ENCODE results near the gene ANAPC10. TPM values are rescaled to one million over a fixed set of nuclear protein-coding genes. Genes with fewer than 3 reads are reported as not detected.

Gene ANAPC10
- total and polyA plus RNA-seq, 2 experiments from 2014 or later: 20.1 to 26.9 TPM

DNA sequence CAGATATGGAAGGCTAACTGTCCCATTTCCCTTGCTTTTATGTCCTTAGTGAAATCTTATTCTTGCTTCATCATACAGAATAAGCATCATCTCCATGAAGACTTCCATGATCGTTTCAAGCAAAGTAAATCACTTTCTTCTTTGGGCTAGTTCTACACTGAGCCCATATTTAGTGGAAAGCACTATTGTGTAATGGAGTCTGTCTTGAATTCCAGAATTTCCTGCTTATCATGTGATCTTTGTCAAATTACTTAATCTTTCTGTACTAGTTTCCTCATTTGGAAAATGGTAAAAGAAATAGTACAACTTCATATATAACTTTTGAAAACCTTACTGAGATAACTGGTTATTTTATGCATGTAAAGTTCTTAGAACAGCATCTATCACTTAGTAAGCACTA is 7.6 kb downstream of the ANAPC10 start:
- H3K36me3 ChIP-seq: peaks cover 20% of the 10 kb centered on the region
- DNase-seq (ENCODE audit: low read depth in 1 of 2, low spot score in 1 of 2): peak in 1 of 2 donors; percentile 15
- TF ChIP-seq, protein P1, sequence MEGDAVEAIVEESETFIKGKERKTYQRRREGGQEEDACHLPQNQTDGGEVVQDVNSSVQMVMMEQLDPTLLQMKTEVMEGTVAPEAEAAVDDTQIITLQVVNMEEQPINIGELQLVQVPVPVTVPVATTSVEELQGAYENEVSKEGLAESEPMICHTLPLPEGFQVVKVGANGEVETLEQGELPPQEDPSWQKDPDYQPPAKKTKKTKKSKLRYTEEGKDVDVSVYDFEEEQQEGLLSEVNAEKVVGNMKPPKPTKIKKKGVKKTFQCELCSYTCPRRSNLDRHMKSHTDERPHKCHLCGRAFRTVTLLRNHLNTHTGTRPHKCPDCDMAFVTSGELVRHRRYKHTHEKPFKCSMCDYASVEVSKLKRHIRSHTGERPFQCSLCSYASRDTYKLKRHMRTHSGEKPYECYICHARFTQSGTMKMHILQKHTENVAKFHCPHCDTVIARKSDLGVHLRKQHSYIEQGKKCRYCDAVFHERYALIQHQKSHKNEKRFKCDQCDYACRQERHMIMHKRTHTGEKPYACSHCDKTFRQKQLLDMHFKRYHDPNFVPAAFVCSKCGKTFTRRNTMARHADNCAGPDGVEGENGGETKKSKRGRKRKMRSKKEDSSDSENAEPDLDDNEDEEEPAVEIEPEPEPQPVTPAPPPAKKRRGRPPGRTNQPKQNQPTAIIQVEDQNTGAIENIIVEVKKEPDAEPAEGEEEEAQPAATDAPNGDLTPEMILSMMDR (IDR thresholded peaks at IDR 0.05; ENCODE audit: low read depth, low read length): no peak
- no peaks in the 10 kb centered on the region for H3K4me1 ChIP-seq (ENCODE audit: low read depth)
- H3K27ac ChIP-seq: no peak overlapping the region
- no peak overlapping the region for H3K4me3 ChIP-seq
- H3K9me3 ChIP-seq (ENCODE audit: low read depth): no peaks in the 10 kb centered on the region
- no peaks in the 10 kb centered on the region for H3K27me3 ChIP-seq

DNA sequence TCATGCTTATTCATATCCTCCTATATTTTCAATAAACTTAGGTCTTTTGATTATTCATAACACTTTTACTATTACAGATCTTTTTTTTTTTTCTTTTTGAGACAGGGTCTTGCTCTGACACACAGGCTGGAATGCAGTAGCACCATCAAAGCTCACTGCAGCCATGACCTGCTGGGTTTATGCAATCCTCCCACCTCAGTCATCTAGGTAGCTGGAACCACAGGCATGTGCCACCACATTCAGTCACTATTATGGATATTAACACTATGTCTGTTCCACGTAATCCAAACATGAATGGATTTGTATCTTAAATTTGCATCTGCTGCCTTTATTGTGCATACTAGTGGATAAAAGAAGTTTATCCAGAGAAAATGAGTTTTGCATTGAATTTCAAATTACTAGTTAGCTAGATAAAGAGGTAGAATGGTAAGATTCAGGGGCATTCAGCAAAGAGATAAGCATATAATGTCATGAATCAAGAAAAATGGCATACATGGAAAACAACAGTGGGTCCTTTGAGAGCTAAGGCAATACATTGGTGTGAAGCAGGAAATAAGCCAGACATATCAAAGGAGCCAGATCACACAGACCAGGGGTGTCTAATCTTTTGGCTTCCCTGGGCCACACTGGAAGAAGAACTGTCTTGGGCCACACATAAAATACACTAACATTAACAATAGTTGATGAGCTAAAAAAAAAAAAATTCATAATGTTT is 13.9 kb downstream of the ANAPC10 start:
- Histone ChIP-seq H3K27ac (no peak overlapping the region), H3K36me3 (peaks cover 4% of the 10 kb centered on the region)

DNA sequence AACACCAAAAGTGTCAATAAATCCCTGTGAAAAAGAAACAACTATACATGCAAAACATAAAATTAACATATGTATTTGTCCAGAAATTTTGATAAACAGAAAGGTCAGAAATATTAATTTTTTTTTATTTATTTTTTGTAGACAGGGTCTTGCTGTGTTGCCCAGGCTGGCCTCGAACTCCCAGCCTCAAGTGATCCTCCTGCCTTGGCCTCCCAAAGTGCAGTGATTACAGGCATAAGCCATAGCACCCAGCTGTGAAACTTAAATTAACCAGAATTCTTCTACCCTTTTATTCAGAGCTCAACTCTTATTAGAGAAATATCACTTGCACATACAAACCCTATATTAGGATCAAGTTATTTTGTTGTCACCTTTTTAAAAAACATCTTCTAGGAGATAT is 16.2 kb downstream of the ANAPC10 start:
- Histone ChIP-seq H3K4me1 (ENCODE audit: low read depth) (no peaks in the 10 kb centered on the region), H3K9me3 (ENCODE audit: low read depth) (no peaks in the 10 kb centered on the region), H3K36me3 (peaks cover 4% of the 10 kb centered on the region), H3K27me3 (no peaks in the 10 kb centered on the region), H3K27ac (no peak overlapping the region), H3K4me3 (no peak overlapping the region)
- no peak for DNase-seq (ENCODE audit: low read depth in 1 of 2, low spot score in 1 of 2)
- TF ChIP-seq, protein P1 (IDR thresholded peaks at IDR 0.05; ENCODE audit: low read depth, low read length): no peak

More for the DNA sequence above, 13.9 kb downstream of the ANAPC10 start:
- Histone ChIP-seq H3K27me3 (no peaks in the 10 kb centered on the region), H3K4me1 (ENCODE audit: low read depth) (no peaks in the 10 kb centered on the region), H3K9me3 (ENCODE audit: low read depth) (no peaks in the 10 kb centered on the region), H3K4me3 (no peak overlapping the region)
- no peak for DNase-seq (ENCODE audit: low read depth in 1 of 2, low spot score in 1 of 2)
- TF ChIP-seq, protein P1 (IDR thresholded peaks at IDR 0.05; ENCODE audit: low read depth, low read length): no peak

DNA sequence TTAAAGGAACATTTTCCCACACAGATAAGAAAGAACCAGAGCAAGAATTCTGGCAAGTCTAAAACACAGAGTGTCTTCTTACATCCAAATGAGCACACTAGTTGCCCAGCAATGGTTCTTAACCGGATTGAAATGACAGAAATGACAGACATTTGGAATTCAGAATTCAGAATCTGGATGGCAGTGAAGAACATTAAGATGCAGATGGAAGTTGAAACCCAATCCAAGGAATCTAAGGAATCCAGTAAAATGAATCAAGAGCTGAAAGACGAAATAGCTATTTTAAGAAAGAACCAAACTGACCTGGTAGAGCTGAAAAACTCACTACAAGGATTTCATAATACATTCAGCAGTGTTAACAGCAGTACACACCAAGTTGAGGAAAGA is 21.5 kb downstream of the ANAPC10 start:
- Histone ChIP-seq H3K27ac (no peak overlapping the region), H3K4me1 (ENCODE audit: low read depth) (no peaks in the 10 kb centered on the region), H3K27me3 (no peaks in the 10 kb centered on the region), H3K36me3 (peaks cover 2% of the 10 kb centered on the region), H3K4me3 (no peak overlapping the region), H3K9me3 (ENCODE audit: low read depth) (no peaks in the 10 kb centered on the region)
- TF ChIP-seq, protein P1 (IDR thresholded peaks at IDR 0.05; ENCODE audit: low read depth, low read length): no peak
- DNase-seq (ENCODE audit: low read depth in 1 of 2, low spot score in 1 of 2): no peak

DNA sequence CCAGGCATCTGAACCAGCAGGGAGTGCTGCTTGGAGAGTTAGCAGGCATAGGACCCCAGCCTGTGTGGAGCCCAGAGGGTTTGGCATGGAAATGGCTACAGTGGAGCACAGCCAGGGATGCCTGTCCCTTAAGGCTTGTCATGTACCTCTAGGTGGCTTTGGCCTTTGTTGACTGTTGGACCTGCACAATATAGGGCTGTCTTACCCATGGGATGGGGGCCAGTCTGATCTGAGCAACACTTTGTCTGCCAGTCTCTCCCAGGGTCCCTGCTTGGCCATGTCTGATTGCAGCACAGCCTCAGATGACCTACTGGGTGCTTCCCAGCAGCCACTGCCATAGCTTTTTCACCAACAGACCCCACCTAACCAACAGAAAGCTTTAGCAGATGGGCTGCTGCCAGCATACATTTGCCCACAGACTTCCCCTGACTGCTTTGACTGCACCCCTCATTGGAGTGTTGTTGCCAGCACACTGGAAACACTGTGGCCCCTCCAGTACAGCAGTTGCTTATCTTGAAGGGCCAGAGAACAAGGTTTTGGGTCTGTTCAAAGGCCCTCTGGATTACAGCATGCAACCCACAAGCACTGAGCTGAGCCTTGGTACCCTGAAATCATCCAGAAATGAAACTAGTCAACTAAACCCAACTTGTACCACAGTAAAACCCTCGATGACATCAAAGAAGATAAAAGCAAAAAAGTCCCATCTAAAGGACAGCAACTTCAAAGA is 22.1 kb downstream of the ANAPC10 start:
- no peak for DNase-seq (ENCODE audit: low read depth in 1 of 2, low spot score in 1 of 2)
- Histone ChIP-seq H3K36me3 (no peaks in the 10 kb centered on the region), H3K4me1 (ENCODE audit: low read depth) (no peaks in the 10 kb centered on the region), H3K27me3 (no peaks in the 10 kb centered on the region), H3K9me3 (ENCODE audit: low read depth) (no peaks in the 10 kb centered on the region), H3K4me3 (no peak overlapping the region), H3K27ac (no peak overlapping the region)
- TF ChIP-seq, protein P1 (IDR thresholded peaks at IDR 0.05; ENCODE audit: low read depth, low read length): no peak

Measured in cardiac muscle cell (in vitro differentiated cells and primary cell).